Liver (tissue), 3 donors: ENCODE measurements around the gene PHF21B.

ENCODE experiments used
- ATF3 ChIP-seq: IDR thresholded peaks from 2 replicates; pipeline ENCODE4 v1.6.1; 2016; ENCODE audit warnings: antibody characterized with exemption
- JUND ChIP-seq, 2 donors: IDR thresholded peaks; 2 replicates each; pipeline ENCODE4 v1.6.1; 2016; ENCODE audit warnings: antibody characterized with exemption in 2 of 2
- REST ChIP-seq: IDR thresholded peaks from 2 replicates; pipeline ENCODE4 v1.6.1; 2016; ENCODE audit warnings: antibody characterized with exemption, mild to moderate bottlenecking
- SP1 ChIP-seq: IDR thresholded peaks from 2 replicates; pipeline ENCODE4 v1.6.1; 2018; ENCODE audit warnings: antibody characterized with exemption, mild to moderate bottlenecking
- YY1 ChIP-seq: IDR thresholded peaks from 2 replicates; pipeline ENCODE4 v1.6.1; 2016; ENCODE audit warnings: antibody characterized with exemption, mild to moderate bottlenecking
- TF ChIP-seq, protein P1 (sequence below): fragments of 150-350 bp; IDR thresholded peaks from 2 replicates; pipeline ENCODE4 v1.5.1; 2017; ENCODE audit warnings: improper control_type of control experiment, low read depth, low read length; ENCODE audit not compliant: missing input control
- TF ChIP-seq, protein P2 (sequence below): IDR thresholded peaks from 2 replicates; pipeline ENCODE4 v1.6.1; 2016; ENCODE audit warnings: antibody characterized with exemption
- donor health status: healthy.
- donor health status: healthy.

DNA sequence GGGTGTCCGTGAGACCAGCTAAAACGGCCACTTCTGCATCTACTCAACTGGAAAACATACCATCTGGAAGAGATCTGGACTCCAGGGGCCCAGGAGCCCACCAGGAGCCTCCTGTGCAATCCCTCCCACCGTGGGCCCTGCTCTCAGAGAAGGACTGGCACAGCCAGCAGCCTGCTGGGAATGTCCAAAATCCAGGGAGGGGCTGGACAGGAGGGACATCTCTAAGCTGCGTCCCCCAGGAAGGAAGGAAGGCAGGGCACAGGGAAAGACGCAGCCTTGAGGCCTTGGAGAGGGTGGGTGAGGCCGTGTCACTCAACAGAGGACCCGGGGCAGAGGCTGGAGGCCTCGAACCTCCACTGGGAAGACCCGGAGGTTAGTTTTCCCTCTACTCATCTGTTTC, 78.0 kb downstream of the PHF21B start:
- TF ChIP-seq, protein P1, sequence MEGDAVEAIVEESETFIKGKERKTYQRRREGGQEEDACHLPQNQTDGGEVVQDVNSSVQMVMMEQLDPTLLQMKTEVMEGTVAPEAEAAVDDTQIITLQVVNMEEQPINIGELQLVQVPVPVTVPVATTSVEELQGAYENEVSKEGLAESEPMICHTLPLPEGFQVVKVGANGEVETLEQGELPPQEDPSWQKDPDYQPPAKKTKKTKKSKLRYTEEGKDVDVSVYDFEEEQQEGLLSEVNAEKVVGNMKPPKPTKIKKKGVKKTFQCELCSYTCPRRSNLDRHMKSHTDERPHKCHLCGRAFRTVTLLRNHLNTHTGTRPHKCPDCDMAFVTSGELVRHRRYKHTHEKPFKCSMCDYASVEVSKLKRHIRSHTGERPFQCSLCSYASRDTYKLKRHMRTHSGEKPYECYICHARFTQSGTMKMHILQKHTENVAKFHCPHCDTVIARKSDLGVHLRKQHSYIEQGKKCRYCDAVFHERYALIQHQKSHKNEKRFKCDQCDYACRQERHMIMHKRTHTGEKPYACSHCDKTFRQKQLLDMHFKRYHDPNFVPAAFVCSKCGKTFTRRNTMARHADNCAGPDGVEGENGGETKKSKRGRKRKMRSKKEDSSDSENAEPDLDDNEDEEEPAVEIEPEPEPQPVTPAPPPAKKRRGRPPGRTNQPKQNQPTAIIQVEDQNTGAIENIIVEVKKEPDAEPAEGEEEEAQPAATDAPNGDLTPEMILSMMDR = no peak
- TF ChIP-seq, protein P2, sequence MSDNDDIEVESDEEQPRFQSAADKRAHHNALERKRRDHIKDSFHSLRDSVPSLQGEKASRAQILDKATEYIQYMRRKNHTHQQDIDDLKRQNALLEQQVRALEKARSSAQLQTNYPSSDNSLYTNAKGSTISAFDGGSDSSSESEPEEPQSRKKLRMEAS = no peak
- TF ChIP-seq YY1 = no peak
- no peak for TF ChIP-seq JUND (IDR thresholded peaks at IDR 0.05)
- TF ChIP-seq ATF3 = no peak
- TF ChIP-seq REST = no peak
- TF ChIP-seq SP1 = no peak
